Left lung (tissue), 10 donors: Measurements from ENCODE around the gene PHF20. TPM values are rescaled to one million over a fixed set of nuclear protein-coding genes. Genes with fewer than 3 reads are reported as not detected.

Source experiments
- ATAC-seq: fragments of 200-7000 bp; cut with Tn5 transposase; one replicate; pipeline ENCODE4 v1.9.1; 2020; ENCODE audit warnings: moderate library complexity
- DNase-seq, 4 donors: peaks; one replicate each; pipeline ENCODE4 v3.0.0-alpha.2; 2013 to 2020
- H3K27ac ChIP-seq, 2 donors: fragments of 200-600 bp; sonication (generic) in 1 of 2; one replicate each; pipeline versions ENCODE4 v1.5.0 to v1.8.0; 2020 to 2021
- H3K27me3 ChIP-seq, 2 donors: fragments of 200-600 bp; sonication (generic) in 1 of 2; one replicate each; pipeline versions ENCODE4 v1.5.0 to v1.8.0; 2020 to 2021
- H3K36me3 ChIP-seq, 2 donors: fragments of 200-600 bp; sonication (generic) in 1 of 2; one replicate each; pipeline versions ENCODE4 v1.5.0 to v1.8.0; 2020 to 2021
- H3K4me1 ChIP-seq, 2 donors: fragments of 200-600 bp; one replicate each; pipeline ENCODE4 v1.8.0; 2021
- H3K4me3 ChIP-seq, 2 donors: fragments of 200-600 bp; sonication (generic) in 1 of 2; one replicate each; pipeline versions ENCODE4 v1.5.0 to v1.8.0; 2020 to 2021; ENCODE audit warnings: mild to moderate bottlenecking in 1 of 2
- H3K9me3 ChIP-seq, 2 donors: fragments of 200-600 bp; sonication (generic) in 1 of 2; one replicate each; pipeline versions ENCODE4 v1.5.0 to v1.8.0; 2020 to 2021
- intact Hi-C, 2 donors: fragments of 100-400 bp; cut with DNase I; formaldehyde crosslinking; loops; one replicate each; pipeline versions ENCODE4 v1.11.2 to v1.14.2; 2022
- polyA plus RNA-seq, 6 donors: library from polyadenylated mRNA; unstranded; fragments of 120-200 nt; gene quantifications; one replicate each; pipeline ENCODE4 v1.2.1, GENCODE V29; 2013; ENCODE audit not compliant: insufficient read length in 6 of 6
- total RNA-seq, 2 donors: library from RNA; stranded (reverse); fragmentation: NEBNext Ultra II Directional; extraction: Animal tissue kit (Norgen Biotek cat#: 25700); gene quantifications; one replicate each; pipeline ENCODE4 v1.2.1, GENCODE V29; 2021
- TF ChIP-seq, protein P1 (sequence below), 2 donors: fragments of 200-600 bp; sonication (generic) in 1 of 2; IDR thresholded peaks; one replicate each; pipeline versions ENCODE4 v1.5.0 to v1.8.0; 2021; ENCODE audit warnings: antibody characterized with exemption in 2 of 2
- donor health status: DM: no; HTN: yes; CAD: no.
- donor health status: DM: no; HTN: no; CAD: no.

The PHF20 gene
- total and polyA plus RNA-seq, 8 donors: 31.1 to 43.4 (median 39.6) TPM

DNA sequence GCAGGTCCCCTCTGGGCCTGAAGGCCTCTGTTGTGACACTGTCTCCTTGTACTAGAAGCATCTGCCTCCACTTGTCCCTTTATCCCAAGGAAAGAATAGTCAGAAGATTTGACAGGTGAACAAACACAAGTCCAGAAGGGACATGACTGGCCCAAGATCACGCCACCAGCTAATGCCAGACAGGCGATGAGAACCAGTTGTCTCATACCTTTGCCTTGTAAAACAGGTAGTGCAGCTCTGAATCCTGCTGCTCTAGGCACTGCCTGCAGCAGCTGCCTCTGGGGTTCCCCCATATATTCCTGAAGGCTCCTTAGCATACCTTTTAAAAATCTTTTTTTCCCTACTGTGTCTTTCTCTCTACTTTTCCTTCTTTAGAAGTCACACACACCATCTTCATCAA is 157.5 kb downstream of the PHF20 start:
- H3K9me3 ChIP-seq: no peaks in the 10 kb centered on the region
- ATAC-seq (no peak), DNase-seq (no peak)
- intact Hi-C loops: no loop called here
- TF ChIP-seq, protein P1, sequence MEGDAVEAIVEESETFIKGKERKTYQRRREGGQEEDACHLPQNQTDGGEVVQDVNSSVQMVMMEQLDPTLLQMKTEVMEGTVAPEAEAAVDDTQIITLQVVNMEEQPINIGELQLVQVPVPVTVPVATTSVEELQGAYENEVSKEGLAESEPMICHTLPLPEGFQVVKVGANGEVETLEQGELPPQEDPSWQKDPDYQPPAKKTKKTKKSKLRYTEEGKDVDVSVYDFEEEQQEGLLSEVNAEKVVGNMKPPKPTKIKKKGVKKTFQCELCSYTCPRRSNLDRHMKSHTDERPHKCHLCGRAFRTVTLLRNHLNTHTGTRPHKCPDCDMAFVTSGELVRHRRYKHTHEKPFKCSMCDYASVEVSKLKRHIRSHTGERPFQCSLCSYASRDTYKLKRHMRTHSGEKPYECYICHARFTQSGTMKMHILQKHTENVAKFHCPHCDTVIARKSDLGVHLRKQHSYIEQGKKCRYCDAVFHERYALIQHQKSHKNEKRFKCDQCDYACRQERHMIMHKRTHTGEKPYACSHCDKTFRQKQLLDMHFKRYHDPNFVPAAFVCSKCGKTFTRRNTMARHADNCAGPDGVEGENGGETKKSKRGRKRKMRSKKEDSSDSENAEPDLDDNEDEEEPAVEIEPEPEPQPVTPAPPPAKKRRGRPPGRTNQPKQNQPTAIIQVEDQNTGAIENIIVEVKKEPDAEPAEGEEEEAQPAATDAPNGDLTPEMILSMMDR (IDR thresholded peaks at IDR 0.05): no peak
- H3K27me3 ChIP-seq: no peaks in the 10 kb centered on the region
- H3K27ac ChIP-seq: no peak overlapping the region
- peaks cover 0 to 83% of the 10 kb centered on the region in 2 donors for H3K36me3 ChIP-seq
- no peaks in the 10 kb centered on the region for H3K4me1 ChIP-seq
- no peak overlapping the region for H3K4me3 ChIP-seq

DNA sequence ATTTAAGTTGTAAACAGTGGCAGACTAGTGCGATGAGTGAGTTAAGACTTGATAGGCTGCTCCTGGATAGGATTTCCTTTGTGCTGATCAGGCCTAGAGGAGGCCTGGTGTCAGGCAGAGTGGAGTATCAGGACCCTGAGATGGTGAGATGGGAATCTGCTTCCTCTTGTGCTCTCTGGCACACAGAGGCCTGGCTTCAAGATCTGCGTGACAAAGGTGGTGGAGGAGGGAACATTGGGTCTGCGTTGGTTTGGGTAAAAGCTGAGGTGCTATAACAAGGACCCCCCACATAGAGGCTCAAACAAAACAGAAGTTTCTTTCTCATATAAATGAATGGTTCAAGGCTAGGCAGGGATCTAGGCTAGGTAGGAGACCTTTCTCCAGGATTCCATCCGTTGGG is 162.2 kb downstream of the PHF20 start:
- H3K27ac ChIP-seq: no peak overlapping the region
- peaks cover 0 to 81% of the 10 kb centered on the region in 2 donors for H3K36me3 ChIP-seq
- no peak overlapping the region for H3K4me3 ChIP-seq
- ATAC-seq (no peak), DNase-seq (no peak)
- no peaks in the 10 kb centered on the region for H3K9me3 ChIP-seq
- no peaks in the 10 kb centered on the region for H3K4me1 ChIP-seq
- intact Hi-C loops: no loop called here
- TF ChIP-seq, protein P1 (IDR thresholded peaks at IDR 0.05): no peak
- H3K27me3 ChIP-seq: no peaks in the 10 kb centered on the region

DNA sequence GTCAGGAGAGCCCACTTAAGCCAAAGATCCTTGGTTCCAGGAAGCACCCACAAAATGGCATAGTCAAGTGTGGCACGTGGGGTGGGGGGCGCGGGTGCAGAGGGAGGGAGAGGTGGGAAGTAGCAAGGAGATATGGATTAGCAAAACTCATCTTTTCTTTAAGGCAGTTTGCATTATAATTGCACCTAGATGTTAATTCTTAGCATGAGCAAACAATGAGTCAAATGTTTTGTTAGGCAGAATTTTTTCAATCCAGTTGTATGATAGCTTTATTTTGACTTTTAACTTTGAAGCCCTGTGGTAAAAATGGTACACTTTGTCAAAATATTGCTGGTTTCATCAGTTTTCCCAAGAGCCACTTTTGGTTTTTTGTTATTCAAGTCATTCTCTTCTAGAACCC is 167.4 kb downstream of the PHF20 start:
- Histone ChIP-seq H3K36me3 (peaks cover 0 to 80% of the 10 kb centered on the region in 2 donors), H3K27ac (no peak overlapping the region), H3K27me3 (no peaks in the 10 kb centered on the region), H3K4me1 (no peaks in the 10 kb centered on the region), H3K9me3 (no peaks in the 10 kb centered on the region), H3K4me3 (no peak overlapping the region)
- TF ChIP-seq, protein P1 (IDR thresholded peaks at IDR 0.05): no peak
- DNase-seq: no peak
- ATAC-seq: no peak
- intact Hi-C loops: no loop called here

DNA sequence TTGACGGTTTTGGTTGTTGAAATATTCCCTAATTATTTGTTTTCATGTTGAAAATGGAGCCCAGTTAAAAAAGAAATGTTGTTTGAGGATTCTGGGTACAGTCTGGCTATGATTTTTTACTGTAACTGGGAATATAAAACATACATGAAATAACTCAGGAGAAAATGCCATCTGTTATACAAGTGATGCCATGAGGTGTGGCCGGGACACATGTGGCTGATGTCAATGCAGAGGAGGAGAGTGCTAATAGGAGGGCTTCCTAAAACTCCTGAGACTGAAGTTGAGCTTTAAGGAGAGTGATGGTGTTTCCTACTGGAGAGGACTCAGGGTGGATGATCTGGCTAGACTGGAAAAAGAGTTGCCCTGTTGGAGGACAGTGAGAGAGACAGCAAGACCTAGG is 169.8 kb downstream of the PHF20 start:
- Histone ChIP-seq H3K4me3 (no peak overlapping the region), H3K36me3 (peaks cover 0 to 87% of the 10 kb centered on the region in 2 donors), H3K27me3 (no peaks in the 10 kb centered on the region), H3K27ac (no peak overlapping the region), H3K9me3 (no peaks in the 10 kb centered on the region), H3K4me1 (no peaks in the 10 kb centered on the region)
- TF ChIP-seq, protein P1 (IDR thresholded peaks at IDR 0.05): no peak
- ATAC-seq: no peak
- intact Hi-C loops: no loop called here
- no peak for DNase-seq

DNA sequence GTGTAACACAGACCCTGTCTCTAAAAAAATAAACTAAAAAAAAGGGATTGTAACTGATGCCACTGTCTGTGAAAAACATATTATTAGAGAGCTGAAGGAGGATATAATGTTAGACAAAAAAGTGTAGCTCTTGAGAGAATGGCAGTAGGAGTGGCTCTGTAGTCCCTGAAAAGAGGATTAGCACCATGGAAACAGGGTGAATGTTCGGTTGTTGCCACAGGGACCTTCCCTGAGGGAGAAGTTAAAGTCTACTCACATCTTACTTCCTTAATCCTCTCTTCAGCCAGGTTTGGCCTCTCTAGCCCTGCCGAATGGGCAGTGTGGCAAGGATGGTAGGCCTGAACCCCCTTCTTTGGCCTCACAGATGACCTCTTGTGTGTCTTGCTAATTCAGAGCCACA is 170.4 kb downstream of the PHF20 start:
- Histone ChIP-seq H3K4me1 (no peaks in the 10 kb centered on the region), H3K4me3 (no peak overlapping the region), H3K27ac (no peak overlapping the region), H3K9me3 (no peaks in the 10 kb centered on the region), H3K27me3 (no peaks in the 10 kb centered on the region), H3K36me3 (peaks cover 0 to 94% of the 10 kb centered on the region in 2 donors)
- no peak for DNase-seq
- intact Hi-C loops: no loop called here
- TF ChIP-seq, protein P1 (IDR thresholded peaks at IDR 0.05): no peak
- ATAC-seq: peak; percentile 41
